ENCODE data around the gene TMEM229A.
"Not testable (repeated sequence)": the region's sequence is repeated elsewhere in the genome, so short reads cannot be mapped to it uniquely, and the experiment has no call there.

The TMEM229A gene

DNA sequence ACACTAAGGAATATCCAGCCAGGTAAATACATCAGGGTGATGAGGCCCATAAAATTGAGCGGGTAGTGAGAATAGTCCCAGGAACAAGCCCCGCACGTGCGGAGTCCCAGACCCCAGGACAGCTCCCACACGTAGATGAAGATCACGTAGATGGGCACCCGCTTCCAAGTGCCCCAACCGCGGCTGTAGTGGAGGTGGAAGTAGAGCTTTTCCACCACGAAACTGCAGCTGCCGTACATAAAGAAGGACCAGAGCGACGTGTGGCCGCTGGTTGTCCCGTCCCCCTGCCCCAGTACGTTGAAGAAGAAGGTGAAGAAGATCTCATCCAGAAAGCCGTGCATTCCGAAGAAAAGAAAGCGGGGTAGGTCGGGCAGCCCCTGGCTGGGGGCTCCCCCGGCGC lies 948 bp downstream of the TMEM229A start:
- no peak for DNase-seq

DNA sequence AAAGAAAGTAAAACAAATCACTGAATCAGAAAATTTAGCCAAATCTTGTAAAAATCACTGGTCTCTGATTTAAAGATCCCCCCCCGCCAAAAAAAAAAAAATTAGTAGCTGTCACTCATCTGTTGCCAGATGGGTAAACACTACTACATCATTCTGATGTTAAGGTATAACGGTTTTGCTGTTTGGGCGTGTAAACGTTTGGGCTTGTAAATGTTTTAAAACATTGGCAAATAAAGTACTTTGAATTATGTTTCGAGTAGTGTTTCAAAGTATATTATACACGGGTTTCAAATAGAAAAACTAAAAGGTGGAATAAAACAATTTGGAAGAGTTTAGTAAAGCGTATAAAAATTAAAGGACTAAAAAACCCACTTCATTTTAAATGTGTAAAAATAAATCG lies 1.5 kb downstream of the TMEM229A start:
- DNase-seq = no peak

DNA sequence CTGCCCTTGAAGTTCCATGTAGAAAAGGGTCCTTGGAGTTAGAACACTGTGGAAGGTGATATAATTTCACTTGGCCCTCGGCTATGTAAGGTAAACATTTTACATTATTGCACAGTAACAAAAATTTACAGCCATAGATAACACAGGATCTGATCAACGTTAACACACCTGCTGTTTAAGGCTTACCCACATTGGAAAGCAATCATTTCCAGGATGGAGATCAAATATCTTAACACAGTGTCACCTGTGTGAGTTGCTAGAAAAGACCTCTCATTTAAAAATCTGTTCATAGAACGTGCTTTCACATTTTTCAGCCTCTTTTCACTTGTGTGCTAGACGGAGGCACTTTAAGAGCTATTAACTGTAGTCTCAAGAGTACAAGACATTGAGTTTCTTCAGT lies 1.9 kb downstream of the TMEM229A start:
- no peak for DNase-seq

DNA sequence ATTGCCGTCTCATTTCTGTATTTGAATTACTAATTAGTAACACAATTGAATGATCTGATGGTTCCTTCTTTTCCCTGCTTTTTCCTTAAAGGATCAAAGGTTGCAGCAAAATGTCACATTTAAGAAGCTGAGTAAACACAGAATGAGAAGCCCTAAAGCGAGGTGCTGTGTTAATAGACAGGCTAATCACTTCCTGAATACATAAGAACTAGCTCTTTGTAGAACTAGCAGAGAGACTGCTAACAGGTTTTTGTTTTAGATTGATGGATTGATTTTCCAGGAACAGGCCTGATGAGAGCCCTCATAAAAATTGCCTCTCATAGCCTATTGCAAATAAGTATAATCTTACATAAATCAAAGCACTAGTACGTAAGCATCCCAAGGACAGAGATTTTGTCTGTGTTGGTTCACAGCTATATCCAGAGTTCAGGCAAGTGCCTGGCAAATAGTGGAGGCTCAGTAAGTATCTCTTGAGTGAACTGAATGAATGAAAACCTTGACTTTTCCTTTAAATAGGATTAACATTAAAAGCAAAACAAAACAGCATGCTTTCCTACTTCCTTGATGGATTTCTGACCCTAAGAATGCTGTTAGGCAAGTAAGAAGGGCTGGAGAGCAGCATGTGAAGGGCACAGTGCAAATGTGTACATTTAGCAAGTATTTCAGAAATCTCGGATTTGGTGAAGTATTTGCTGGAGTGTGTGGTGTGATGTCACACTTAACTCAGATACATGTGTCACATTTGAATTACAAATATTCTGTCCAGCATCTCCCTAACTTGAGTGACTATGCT lies 3.3 kb downstream of the TMEM229A start:
- no peak for DNase-seq

DNA sequence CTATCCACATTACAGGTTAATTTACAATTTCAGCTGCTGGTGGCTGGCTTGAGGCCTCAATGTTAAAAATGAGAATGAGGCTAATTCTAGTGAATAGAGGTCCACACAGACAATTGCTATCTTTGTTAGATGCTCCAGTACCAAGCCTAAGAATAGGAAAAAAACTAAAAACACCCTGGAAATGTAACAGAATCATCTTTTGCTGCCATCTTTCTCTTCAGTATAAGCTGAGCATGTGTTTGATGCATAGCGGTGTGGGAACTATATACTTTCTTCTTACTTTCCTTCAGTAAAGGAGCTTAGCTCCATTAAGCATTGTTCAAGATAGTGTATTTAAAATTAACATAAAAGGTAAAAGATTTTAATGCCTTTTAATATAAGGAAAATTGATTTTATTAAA lies 5.6 kb downstream of the TMEM229A start:
- no peak for DNase-seq

DNA sequence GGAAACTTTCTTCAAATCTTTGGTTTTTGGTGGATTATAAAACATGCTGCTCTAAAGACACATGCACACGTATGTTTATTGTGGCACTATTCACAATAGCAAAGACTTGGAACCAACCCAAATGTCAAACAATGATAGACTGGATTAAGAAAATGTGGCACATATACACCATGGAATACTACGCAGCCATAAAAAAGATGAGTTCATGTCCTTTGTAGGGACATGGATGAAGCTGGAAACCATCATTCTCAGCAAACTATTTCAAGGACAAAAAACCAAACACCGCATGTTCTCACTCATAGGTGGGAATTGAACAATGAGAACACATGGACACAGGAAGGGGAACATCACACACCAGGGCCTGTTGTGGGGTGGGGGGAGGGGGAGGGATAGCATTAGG lies 8.5 kb downstream of the TMEM229A start:
- DNase-seq = not testable (repeated sequence)

DNA sequence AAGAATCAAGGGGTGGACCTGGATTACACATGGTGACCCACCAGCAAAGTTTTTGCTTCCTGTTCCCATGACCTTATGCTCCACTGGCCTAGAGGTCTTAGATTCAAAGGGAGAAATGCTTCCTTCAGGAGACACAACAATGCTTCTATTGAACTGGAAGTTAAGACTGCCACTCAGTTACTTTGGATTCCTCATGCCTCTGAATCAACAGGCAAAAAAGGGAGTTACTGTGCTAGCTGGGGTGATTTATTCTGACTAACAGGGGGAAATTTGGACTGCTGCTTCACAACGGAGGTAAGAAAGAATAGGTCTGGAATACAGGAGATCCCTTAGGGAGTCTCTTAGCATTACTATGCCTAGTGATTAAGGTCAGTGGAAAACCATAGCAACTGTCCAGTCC lies 10.3 kb downstream of the TMEM229A start:
- no peak for DNase-seq

DNA sequence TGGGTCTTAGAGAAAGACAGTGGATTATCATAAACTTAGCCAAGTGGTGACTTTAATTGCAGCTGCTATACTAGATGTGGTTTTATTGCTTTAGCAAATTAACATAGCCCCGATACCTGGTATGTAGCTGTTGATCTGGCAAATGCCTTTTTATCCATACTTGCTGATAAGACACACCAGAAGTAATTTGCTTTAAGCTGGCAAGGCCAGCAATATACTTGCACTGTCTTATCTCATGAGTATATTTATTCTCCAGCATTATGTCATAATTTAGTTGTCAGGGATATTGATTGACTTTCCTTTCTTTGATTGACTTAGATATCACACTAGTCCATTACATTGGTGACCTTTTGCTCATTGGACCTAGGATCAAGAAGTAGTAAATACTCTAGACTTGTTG lies 12.8 kb downstream of the TMEM229A start:
- DNase-seq = no peak

DNA sequence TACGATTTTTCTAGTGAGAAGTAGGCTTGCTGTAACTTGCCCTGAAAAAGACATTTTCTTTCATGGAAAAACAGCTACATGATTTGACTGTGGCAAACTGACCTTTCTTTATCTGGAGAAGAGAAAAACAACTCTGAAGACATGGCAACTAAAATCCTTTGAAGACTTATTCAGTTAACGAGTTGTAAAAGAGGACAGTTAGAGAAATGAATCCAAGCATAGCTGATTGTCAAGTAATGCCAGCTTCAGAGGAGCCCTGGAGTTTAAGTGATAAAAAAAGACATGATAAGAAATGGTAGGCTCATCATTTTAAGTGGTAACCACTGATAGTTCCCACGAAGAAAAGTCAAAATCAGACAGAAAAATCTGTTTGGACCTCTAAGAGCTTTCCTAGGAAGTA lies 19.6 kb downstream of the TMEM229A start:
- no peak for DNase-seq

DNA sequence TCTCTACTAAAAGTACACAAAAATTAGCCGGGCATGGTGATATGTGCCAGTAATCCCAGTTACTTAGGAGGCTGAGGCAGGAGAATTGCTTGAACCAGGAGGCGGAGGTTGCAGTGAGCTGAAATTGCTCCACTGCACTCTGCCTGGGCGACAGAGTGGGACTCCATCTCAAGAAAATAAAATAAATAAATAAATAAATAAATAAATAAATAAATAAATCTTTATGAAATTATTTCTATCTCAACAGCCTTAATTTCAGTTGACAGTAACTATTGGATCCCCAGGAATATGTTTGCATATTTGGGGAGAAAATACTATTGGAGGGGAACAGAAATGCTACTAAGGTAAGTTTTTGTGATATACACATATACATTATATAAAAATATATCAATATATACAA lies 20.0 kb downstream of the TMEM229A start:
- no peak for DNase-seq

DNA sequence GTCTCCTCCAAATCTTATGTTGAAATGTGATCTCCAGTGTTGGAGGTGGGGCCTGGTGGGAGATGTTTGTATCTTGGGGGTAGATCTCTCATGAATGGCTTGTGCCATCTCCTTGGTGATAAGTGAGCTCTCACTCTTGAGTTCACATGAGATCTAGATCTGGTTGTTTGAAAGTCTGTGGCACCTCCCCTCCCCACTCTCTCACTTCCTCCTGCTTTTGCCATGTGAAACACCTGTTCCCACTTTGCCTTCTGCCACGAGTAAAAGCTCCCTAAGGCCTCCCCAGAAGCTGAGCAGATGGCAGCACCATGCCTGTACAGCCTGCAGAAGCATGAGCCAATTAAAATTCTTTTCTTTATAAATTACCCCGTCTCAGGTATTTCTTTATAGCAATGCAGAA lies 23.5 kb downstream of the TMEM229A start:
- no peak for DNase-seq

DNA sequence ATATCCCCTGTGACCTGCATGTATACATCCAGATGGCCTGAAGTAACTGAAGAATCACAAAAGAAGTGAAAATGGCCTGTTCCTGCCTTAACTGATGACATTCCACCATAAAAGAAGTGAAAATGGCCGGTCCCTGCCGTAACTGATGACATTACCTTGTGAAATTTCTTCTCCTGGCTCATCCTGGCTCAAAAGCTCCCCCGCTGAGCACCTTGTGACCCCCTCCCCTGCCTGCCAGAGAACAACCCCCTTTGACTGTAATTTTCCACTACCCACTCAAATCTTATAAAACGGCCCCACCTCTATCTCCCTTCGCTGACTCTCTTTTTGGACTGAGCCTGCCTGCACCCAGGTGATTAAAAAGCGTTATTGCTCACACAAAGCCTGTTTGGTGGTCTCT lies 24.6 kb downstream of the TMEM229A start:
- not testable (repeated sequence) for DNase-seq

DNA sequence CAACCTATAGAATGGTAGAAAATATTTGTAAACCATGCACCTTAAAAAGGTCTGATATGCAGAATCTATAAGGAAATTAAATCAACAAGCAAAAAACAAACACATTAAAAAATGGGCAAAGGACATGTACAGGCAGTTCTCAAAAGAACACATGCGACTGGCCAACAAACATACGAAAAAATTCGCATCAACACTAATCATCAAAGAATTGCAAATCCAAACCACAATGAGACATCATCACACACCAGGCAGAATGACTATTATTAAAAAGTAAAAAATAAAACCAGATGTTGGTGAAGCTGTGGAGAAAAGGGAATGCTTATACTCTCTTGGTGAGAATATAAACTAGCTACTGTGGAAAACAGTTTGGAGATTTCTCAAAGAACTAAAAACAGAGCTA lies 33.2 kb downstream of the TMEM229A start:
- DNase-seq = no peak

DNA sequence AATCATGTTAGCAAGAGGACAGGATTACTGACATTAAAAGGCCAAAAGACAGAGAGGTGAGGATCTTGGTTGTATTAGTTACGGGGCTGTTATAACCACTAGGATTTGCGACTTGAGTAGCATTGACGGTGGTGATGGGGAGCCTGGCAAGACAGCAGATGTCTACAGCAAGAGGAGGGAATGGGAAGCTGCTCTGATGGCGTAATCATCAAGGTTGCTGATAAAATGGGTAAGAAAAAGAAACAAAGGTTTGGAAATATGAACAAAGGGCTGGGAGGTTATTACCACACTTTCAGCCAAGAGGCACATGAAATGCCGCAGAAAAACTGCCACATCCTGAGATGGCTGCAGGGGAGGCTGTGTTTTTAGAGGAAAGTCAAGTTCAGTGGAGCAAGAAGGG lies 33.9 kb downstream of the TMEM229A start:
- DNase-seq = no peak

DNA sequence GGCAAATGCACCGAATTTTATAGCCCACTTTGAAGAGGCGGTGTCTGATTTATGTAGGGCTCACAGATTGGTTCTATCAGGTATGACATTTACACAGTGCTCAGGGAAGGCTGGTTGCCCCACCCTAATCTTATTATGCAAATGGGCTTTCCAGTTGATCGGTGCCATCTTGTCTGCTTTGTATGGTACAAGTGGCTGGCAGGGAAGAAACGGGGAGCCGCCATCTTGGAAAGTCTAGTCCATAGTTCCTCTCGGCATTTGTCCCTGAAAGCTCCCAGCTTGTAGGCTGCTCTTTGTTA lies 36.6 kb downstream of the TMEM229A start:
- no peak for DNase-seq

DNA sequence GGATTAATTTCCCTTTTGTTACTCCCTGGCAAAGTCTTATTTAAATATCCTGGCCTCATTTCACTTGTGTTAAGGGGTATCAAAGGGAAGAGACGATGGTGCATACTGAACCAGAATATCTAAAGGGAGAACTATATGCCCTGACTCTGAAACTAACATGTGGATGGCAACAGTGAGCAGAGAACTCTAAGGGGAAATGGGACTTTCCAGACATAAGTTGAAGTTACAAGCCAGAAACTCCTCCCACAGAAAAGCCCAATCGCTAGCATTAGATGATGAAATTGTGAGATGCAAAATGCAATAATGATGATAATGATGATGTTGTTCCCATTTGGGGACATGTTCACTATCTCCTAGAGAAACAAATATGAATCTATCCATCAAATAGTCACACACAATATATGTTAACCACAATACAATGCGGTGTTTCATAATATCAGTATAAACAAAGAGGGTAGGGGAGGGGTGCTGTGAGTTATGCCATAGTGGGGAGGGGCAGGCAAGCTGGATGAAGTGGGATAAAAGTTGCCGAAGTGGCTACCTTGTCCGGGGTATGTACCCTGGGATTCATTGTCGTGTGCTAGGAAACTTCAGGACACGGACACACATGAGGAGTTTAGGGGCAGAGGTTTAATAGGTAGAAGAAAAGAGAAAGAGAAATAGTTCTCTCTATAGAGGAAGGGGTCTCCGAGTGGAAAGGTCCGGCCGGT lies 37.1 kb downstream of the TMEM229A start:
- DNase-seq = no peak

DNA sequence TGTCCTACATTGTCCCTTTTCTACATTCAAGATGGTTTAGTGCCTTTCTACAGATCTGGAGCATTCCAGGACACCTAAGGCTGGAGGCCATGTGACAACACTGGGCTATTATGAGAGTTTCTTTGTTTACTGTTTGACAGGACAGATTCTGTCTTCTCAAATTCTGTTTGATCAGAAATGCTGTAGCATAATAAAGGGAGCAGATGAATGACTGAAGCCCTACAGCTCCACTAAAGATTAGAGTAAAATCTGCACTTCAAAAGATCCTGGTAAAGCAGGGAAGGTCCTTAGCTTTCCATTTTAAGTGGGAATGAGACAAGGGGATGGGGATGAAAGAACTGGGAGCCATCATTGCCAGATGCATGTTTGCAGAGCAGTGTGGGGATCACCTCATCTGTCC lies 38.4 kb downstream of the TMEM229A start:
- no peak for DNase-seq

DNA sequence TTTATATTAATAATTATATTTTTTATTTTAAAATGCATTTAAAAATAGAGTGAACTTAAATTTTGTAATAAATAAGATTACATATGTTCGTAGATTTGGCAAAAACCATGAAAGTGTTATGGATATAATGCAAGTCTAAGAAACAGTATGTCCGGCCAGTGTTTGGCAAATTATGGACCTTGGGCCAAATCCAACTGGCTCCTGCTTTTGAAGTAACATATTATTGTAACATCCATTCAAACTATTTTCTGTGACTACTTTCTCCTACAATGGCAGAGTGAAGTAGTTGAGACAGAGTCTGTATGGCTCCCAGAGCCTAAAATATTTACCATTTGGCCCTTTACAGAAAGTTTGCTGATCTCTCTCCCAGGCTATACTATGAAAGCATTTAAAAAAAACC lies 38.9 kb downstream of the TMEM229A start:
- no peak for DNase-seq

DNA sequence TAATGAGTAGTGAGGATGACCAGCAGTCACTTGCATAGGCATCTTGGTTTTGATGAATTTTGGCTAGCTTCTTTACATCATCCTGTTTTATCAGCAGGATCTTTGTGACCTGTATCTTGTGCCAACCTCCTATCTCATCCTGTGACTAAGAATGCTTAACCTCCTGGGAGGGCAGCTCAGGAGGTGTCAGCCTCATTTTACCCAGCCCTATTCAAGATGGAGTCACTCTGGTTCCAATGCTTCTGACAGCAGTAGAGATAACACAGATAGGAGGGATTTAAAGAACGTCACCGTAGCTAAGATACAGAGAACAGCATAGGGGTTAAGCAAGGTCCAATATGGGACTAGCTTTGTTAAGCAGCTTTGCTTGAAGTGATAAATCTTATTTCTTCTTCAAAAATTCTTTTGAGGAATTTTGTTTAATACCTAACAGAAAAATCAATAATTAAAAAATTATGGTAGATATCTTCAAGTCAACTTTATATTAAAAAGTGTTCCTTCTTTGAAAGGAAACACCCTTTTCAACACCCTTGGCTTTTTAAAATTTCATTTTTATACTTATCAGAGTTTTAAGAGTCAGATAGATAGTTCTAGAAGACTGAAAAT lies 39.9 kb downstream of the TMEM229A start:
- DNase-seq = no peak

DNA sequence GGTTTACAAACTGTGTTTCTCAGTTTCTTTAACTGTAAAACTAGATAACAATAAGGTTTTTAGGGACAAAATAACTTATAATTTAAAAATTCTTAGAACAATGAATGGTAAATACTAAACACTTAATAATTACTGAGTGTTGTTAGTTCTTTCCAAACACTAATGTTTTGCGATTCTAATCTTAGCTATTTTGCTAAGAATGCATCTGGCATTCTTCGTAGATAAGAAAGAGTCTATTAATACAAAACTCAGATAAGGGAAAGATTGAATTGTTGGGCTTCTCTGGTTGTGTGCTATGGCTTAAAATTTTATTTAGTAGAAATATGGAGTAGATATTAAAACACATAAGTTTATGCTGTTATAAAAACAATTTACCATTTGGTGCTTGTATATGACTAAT lies 45.4 kb downstream of the TMEM229A start:
- DNase-seq = no peak
